Fibroblast of lung (primary cell): Measurements from ENCODE around the gene XRCC4.

Experiments
- CTCF ChIP-seq, 2 donors: IDR thresholded peaks in 1 of 2; conservative IDR thresholded peaks in 1 of 2; 1 replicate in 1 of 2; 2 replicates in 1 of 2; pipeline ENCODE4 v1.5.1; 2011 to 2012; ENCODE audit warnings: low read length in 2 of 2, control low read depth in 1 of 2, inconsistent platforms in 1 of 2, low read depth in 1 of 2, mild to moderate bottlenecking in 1 of 2
- EZH2 ChIP-seq: IDR thresholded peaks from 2 replicates; pipeline ENCODE4 v1.5.1; 2012; ENCODE audit warnings: low read length, control low read depth, mild to moderate bottlenecking; ENCODE audit errors: missing control alignments

- TF ChIP-seq EZH2 (no peak), CTCF (conservative IDR thresholded peaks at IDR 0.05 in 1 of 2, IDR thresholded peaks at IDR 0.05 in 1 of 2; ENCODE audit: low read depth in 1 of 2, low read length in 2 of 2) (no peak)
Observed at GRCh38 chr5:83038924-83039323, 38.4 kb upstream of the XRCC4 start.
